SK-N-MC (cell line): Measurements from ENCODE around the gene LCMT1.

ENCODE experiments used
- EZH2 ChIP-seq: fragments of 200-600 bp; sonication (generic); IDR thresholded peaks from one replicate; pipeline ENCODE4 v1.6.1; 2017; ENCODE audit warnings: antibody characterized with exemption
- FOXP2 ChIP-seq: optimal IDR thresholded peaks from 2 replicates; pipeline ENCODE3; 2011; ENCODE audit warnings: mild to moderate bottlenecking, moderate library complexity; ENCODE audit not compliant: insufficient read depth; ENCODE audit errors: extremely low read length, control extremely low read depth
- POLR2AphosphoS5 ChIP-seq: IDR thresholded peaks from 2 replicates; pipeline ENCODE4 v1.6.1; 2012; ENCODE audit warnings: mild to moderate bottlenecking, low read depth, low read length, borderline replicate concordance

DNA sequence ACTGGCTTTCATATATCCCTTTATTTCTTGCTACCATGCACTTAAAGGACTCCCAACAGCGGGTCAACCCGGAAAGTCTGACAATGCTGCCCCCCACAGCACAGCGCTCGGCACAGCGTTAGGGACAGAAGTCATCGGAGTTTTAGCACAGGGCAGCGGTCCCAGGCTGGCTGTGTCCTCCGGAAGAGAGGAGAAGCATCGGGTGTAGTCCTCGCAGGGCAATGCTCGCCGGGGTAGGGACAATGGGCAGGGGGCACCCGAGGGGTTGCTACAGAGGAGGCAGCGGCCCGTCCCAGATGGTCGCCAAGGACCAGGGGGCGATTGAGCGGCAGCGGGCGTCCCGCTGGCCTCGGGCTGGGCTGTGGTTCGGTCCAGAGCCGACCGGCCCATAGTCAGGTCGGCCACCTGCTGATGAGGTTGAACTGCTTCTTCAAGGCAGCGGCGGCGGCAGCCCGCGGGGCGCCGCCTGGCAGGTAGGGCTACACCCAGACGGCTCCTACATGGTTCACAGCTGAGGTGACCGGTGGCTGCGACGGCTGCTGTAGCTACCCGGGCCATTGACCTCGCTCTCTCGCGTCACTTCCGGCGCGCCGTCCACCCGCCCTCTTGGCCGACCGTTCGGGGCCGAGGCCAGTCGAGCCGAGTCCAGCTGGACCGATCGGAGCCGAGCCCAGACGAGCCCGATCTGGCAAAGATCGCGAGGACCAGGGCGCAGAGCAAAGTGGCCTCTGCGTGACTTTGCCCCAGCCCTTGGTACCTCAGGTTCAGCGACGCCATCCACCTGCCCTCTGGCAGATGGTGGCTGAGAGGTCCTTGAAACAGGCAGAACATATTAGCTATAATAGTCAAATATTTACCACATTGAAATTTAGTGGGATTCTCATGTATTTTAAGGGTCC, 4.7 kb upstream of the LCMT1 start:
- peak; percentile 41; the same call in 1 of the 2 replicates for TF ChIP-seq POLR2AphosphoS5
- no peak for TF ChIP-seq EZH2
- no peak for TF ChIP-seq FOXP2
